Loucy (cell line): ENCODE measurements around the gene LKAAEAR1.

Experiments
- CTCF ChIP-seq: fragments of 200-600 bp; sonication (generic); conservative IDR thresholded peaks from 2 replicates; pipeline ENCODE4 v1.5.1; 2014; ENCODE audit warnings: mild to moderate bottlenecking, antibody characterized with exemption, low read length
- EZH2phosphoT487 ChIP-seq: fragments of 200-600 bp; IDR thresholded peaks from 2 replicates; pipeline ENCODE4 v1.6.1; 2018; ENCODE audit warnings: antibody characterized with exemption, mild to moderate bottlenecking, moderate library complexity, borderline replicate concordance

GRCh38 chr20:64047968-64048401, 36.2 kb downstream of the LKAAEAR1 start:
- TF ChIP-seq CTCF (no peak), EZH2phosphoT487 (no peak)
